Spinal cord (tissue), 10 donors: ENCODE data around the gene GNPAT. TPM values are rescaled to one million over a fixed set of nuclear protein-coding genes. Genes with fewer than 3 reads are reported as not detected.

ENCODE experiments used
- DNase-seq, 6 donors: peaks; one replicate each; pipeline versions ENCODE4 v3.0.0 to v3.0.0-alpha.2; 2013 to 2015; ENCODE audit warnings: low spot score in 6 of 6, low read depth in 4 of 6
- H3K27ac ChIP-seq: one replicate; pipeline ENCODE4 v1.5.1; 2013; ENCODE audit warnings: low read depth, low read length, control low read depth
- H3K27me3 ChIP-seq: one replicate; pipeline ENCODE4 v1.6.1; 2013; ENCODE audit warnings: low read length; ENCODE audit not compliant: control insufficient read depth, insufficient read depth
- H3K36me3 ChIP-seq: one replicate; pipeline ENCODE4 v1.6.1; 2013; ENCODE audit warnings: low read length; ENCODE audit not compliant: control insufficient read depth, insufficient read depth
- H3K4me1 ChIP-seq: one replicate; pipeline ENCODE4 v1.6.1; 2013; ENCODE audit warnings: low read length; ENCODE audit not compliant: control insufficient read depth, insufficient read depth
- H3K4me3 ChIP-seq: one replicate; pipeline ENCODE4 v1.5.1; 2013; ENCODE audit warnings: low read depth, low read length, control low read depth
- H3K9me3 ChIP-seq: one replicate; pipeline ENCODE4 v1.6.1; 2013; ENCODE audit warnings: low read length; ENCODE audit not compliant: control insufficient read depth, insufficient read depth
- WGBS: methylation state at CpG from one replicate; pipeline ENCODE4 v1.1.5; 2013; ENCODE audit warnings: missing lambda C conversion rate; ENCODE audit not compliant: insufficient coverage; 5-methylcytosine and 5-hydroxymethylcytosine counted together
- polyA plus RNA-seq, 2 donors: library from polyadenylated mRNA; unstranded; fragments of 120-200 nt; gene quantifications; one replicate each; pipeline ENCODE4 v1.2.1, GENCODE V29; 2013; ENCODE audit not compliant: insufficient read length in 2 of 2
- total RNA-seq, 2 donors: library from RNA; depleted of rRNA in 1 of 2; stranded (reverse); fragments of 120-200 nt in 1 of 2; fragments of >200 nt in 1 of 2; gene quantifications; one replicate each; pipeline versions ENCODE4 v1.2.3 to v1.2.4, GENCODE V29; 2013 to 2014
- donor health status: healthy.

Gene GNPAT
- total and polyA plus RNA-seq, 4 donors = 51.4 to 66.4 (median 63.1) TPM

DNA sequence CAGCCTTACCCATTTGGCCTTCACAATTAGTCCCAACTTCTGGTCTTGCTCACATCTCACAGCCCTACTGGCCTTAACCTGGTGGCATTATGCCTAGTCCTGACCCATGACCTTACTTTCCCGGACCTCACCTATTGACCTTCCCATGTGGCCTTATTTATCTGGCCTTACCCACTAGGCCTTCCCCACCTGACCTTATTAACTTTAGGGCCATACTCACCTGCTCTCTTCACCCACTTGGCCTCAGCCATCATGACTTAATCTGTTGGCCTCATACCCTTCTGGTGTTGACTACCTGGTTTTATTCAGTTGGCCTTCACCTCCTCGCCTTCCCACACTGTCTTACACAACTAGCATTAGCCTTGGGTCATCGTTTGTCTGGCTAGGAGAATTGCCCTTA, 61.0 kb downstream of the GNPAT start:
- no peaks in the 10 kb centered on the region for H3K4me1 ChIP-seq
- H3K4me3 ChIP-seq = no peak overlapping the region
- DNase-seq = no peak
- H3K27me3 ChIP-seq = no peaks in the 10 kb centered on the region
- WGBS = 95% methylated on average over 3 of the region's 3 CpGs
- H3K36me3 ChIP-seq = no peaks in the 10 kb centered on the region
- no peaks in the 10 kb centered on the region for H3K9me3 ChIP-seq
- H3K27ac ChIP-seq = no peak overlapping the region

DNA sequence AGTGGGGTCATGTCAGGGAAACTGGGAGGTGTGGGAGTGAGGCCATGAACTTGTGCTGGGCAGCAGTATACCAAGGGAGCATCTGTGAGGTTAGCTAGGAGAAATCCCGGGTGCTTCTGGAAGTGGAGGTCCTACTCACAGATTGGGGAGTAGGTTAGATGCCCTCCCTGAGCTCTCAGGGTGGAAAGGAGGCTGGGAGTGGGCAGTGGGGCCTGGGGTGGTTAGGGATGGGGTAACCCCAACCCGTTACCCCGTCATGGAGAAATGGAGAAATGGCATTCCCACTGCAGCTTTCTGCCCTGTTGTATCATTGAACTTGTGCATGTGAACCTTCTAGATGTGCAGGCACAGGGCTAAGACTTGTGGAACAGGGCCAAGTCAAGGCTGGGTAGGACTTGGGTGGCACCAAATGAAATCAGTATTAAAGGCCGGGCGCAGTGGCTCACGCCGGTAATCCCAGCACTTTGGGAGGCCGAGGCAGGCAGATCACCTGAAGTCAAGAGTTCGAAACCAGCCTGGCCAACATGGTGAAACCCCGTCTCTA, 69.5 kb downstream of the GNPAT start:
- no peaks in the 10 kb centered on the region for H3K4me1 ChIP-seq
- no peak overlapping the region for H3K27ac ChIP-seq
- no peaks in the 10 kb centered on the region for H3K36me3 ChIP-seq
- DNase-seq = no peak
- no peaks in the 10 kb centered on the region for H3K27me3 ChIP-seq
- 91% methylated on average over 8 of the region's 10 CpGs for WGBS
- no peak overlapping the region for H3K4me3 ChIP-seq
- H3K9me3 ChIP-seq = no peaks in the 10 kb centered on the region

DNA sequence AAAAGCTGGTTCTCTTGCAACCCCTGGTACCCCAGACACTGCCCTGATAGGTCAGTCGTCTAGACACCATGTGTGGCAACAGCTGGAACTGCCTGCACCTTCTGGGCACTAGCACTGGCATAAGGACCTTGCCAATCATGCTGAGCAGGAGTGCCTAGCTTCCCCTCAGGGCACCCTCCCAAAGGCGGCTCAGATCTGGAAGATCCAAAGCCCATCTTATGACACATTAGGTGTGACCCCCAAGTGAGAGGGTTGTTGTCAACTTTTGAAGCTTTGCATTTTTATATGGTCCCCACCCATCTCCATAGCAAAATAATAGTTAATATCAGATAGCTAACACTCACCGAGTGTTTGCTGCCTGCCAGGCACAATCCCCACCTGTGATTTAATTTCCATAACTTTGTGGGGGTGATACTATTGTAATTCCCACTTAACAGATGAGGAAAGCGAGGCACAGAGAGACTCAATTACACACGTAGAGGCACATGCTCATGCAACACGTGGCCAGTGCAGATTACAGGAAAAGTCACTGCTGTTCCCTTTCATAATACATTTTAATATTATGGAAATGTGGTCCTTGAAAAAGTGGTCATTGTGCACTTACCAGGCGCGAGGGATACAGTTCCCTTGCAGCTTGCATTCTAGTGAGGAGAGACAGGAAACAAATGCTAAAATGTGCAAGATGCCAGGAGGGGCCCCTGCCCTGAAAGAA, 70.9 kb downstream of the GNPAT start:
- Histone ChIP-seq H3K9me3 (no peaks in the 10 kb centered on the region), H3K27me3 (no peaks in the 10 kb centered on the region), H3K4me1 (no peaks in the 10 kb centered on the region), H3K4me3 (no peak overlapping the region), H3K36me3 (no peaks in the 10 kb centered on the region), H3K27ac (no peak overlapping the region)
- WGBS = 79% methylated on average over 4 of the region's 8 CpGs
- DNase-seq = no peak

- no peak overlapping the region for H3K4me3 ChIP-seq
- H3K27ac ChIP-seq = no peak overlapping the region
- H3K27me3 ChIP-seq = no peaks in the 10 kb centered on the region
- H3K9me3 ChIP-seq = no peaks in the 10 kb centered on the region
- H3K4me1 ChIP-seq = no peaks in the 10 kb centered on the region
- no peaks in the 10 kb centered on the region for H3K36me3 ChIP-seq
- WGBS = 67% methylated on average over 3 of the region's 5 CpGs
- no peak for DNase-seq
Observed at GRCh38 chr1:231312432-231312788, 71.4 kb downstream of the GNPAT start.

GRCh38 chr1:231313661-231314060, 72.6 kb downstream of the GNPAT start:
- no peak overlapping the region for H3K4me3 ChIP-seq
- H3K27ac ChIP-seq = no peak overlapping the region
- H3K27me3 ChIP-seq = no peaks in the 10 kb centered on the region
- H3K4me1 ChIP-seq = no peaks in the 10 kb centered on the region
- H3K36me3 ChIP-seq = no peaks in the 10 kb centered on the region
- H3K9me3 ChIP-seq = no peaks in the 10 kb centered on the region
- 100% methylated on average over 1 of the region's 4 CpGs for WGBS
- DNase-seq = no peak

- no peak overlapping the region for H3K4me3 ChIP-seq
- no peaks in the 10 kb centered on the region for H3K36me3 ChIP-seq
- no peaks in the 10 kb centered on the region for H3K27me3 ChIP-seq
- WGBS = 33% methylated on average over 11 of the region's 11 CpGs
- H3K4me1 ChIP-seq = no peaks in the 10 kb centered on the region
- no peak overlapping the region for H3K27ac ChIP-seq
- no peak for DNase-seq
- no peaks in the 10 kb centered on the region for H3K9me3 ChIP-seq
Observed at GRCh38 chr1:231315887-231316286, 74.9 kb downstream of the GNPAT start.

- no peaks in the 10 kb centered on the region for H3K36me3 ChIP-seq
- H3K27me3 ChIP-seq = no peaks in the 10 kb centered on the region
- no peaks in the 10 kb centered on the region for H3K9me3 ChIP-seq
- WGBS = 97% methylated on average over 42 of the region's 44 CpGs
- DNase-seq = no peak
- no peaks in the 10 kb centered on the region for H3K4me1 ChIP-seq
- no peak overlapping the region for H3K4me3 ChIP-seq
- no peak overlapping the region for H3K27ac ChIP-seq
Observed at GRCh38 chr1:231317306-231318014, 76.4 kb downstream of the GNPAT start.

GRCh38 chr1:231318015-231318355, 77.0 kb downstream of the GNPAT start:
- Histone ChIP-seq H3K36me3 (no peaks in the 10 kb centered on the region), H3K27ac (no peak overlapping the region), H3K27me3 (no peaks in the 10 kb centered on the region), H3K9me3 (no peaks in the 10 kb centered on the region), H3K4me1 (no peaks in the 10 kb centered on the region), H3K4me3 (no peak overlapping the region)
- WGBS = 91% methylated on average over 9 of the region's 15 CpGs
- DNase-seq = no peak

- no peaks in the 10 kb centered on the region for H3K27me3 ChIP-seq
- no peaks in the 10 kb centered on the region for H3K36me3 ChIP-seq
- no peak overlapping the region for H3K27ac ChIP-seq
- H3K9me3 ChIP-seq = no peaks in the 10 kb centered on the region
- H3K4me1 ChIP-seq = no peaks in the 10 kb centered on the region
- 75% methylated on average over 1 of the region's 4 CpGs for WGBS
- H3K4me3 ChIP-seq = no peak overlapping the region
- DNase-seq = no peak
Observed at GRCh38 chr1:231318568-231318967, 77.6 kb downstream of the GNPAT start.

DNA sequence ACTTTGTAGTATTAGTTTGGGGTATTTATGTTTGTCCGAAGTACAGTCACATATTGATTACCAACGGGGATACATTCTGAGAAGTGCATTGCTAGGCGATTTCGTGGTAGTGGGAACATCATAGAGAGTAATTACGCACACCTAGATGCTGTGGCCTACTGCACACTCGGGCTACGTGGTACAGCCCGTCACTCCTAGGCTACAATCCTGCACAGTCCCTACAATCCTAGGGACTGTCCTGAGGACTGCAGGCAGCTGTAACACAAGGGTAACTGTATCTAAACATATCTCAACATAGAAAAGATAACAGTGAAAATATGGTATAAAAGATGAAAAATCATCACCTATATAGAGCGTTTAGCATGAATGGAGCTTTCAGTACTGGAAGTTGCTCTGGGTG, 78.1 kb downstream of the GNPAT start:
- no peak for DNase-seq
- WGBS = 92% methylated on average over 8 of the region's 9 CpGs
- no peak overlapping the region for H3K27ac ChIP-seq

More for the DNA sequence above, 78.1 kb downstream of the GNPAT start:
- Histone ChIP-seq H3K27me3 (no peaks in the 10 kb centered on the region), H3K9me3 (no peaks in the 10 kb centered on the region), H3K4me1 (no peaks in the 10 kb centered on the region), H3K4me3 (no peak overlapping the region), H3K36me3 (no peaks in the 10 kb centered on the region)
